Gastrocnemius medialis (tissue), 4 donors: ENCODE results near the gene WTAP.

ENCODE experiments used
- POLR2A ChIP-seq, 2 donors: fragments of 450-650 bp; IDR thresholded peaks; one replicate each; pipeline ENCODE4 v1.6.1; 2017; ENCODE audit warnings: antibody characterized with exemption in 2 of 2, mild to moderate bottlenecking in 2 of 2, moderate library complexity in 2 of 2
- TF ChIP-seq, protein P1 (sequence below), 5 experiments: fragments of 450-650 bp in 3 of 5; fragments of 200-600 bp in 2 of 5; sonication (generic) in 2 of 5; IDR thresholded peaks in 4 of 5; conservative IDR thresholded peaks in 1 of 5; 1 replicate in 4 of 5; 2 replicates in 1 of 5; pipeline ENCODE4 v1.5.1; 2016 to 2019; ENCODE audit warnings: antibody characterized with exemption in 5 of 5, mild to moderate bottlenecking in 3 of 5, moderate library complexity in 3 of 5

DNA sequence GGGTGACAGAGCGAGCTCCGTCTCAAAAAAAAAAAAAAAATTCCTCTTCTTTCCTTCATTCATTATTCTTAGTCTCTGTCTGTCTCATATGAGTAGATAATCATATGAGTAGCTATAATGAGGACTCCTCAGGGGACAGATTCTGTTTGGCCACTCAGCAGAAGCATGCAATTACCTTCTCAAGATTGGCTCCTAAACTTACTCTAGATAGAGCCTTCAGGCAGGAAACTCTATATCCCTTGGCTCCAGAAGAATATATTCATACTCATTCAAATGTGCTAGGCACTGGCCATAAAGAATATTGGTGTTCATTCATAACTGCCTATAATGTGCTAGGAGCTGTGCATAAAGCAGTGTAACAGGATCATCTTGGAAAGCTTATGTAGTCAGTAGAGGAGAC, 32.3 kb downstream of the WTAP start:
- TF ChIP-seq, protein P1, sequence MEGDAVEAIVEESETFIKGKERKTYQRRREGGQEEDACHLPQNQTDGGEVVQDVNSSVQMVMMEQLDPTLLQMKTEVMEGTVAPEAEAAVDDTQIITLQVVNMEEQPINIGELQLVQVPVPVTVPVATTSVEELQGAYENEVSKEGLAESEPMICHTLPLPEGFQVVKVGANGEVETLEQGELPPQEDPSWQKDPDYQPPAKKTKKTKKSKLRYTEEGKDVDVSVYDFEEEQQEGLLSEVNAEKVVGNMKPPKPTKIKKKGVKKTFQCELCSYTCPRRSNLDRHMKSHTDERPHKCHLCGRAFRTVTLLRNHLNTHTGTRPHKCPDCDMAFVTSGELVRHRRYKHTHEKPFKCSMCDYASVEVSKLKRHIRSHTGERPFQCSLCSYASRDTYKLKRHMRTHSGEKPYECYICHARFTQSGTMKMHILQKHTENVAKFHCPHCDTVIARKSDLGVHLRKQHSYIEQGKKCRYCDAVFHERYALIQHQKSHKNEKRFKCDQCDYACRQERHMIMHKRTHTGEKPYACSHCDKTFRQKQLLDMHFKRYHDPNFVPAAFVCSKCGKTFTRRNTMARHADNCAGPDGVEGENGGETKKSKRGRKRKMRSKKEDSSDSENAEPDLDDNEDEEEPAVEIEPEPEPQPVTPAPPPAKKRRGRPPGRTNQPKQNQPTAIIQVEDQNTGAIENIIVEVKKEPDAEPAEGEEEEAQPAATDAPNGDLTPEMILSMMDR (IDR thresholded peaks at IDR 0.05 in 4 of 5, conservative IDR thresholded peaks at IDR 0.05 in 1 of 5) = no peak
- TF ChIP-seq POLR2A (IDR thresholded peaks at IDR 0.05) = no peak
